ENCODE measurements around the gene RIPOR3.

Gene RIPOR3

DNA sequence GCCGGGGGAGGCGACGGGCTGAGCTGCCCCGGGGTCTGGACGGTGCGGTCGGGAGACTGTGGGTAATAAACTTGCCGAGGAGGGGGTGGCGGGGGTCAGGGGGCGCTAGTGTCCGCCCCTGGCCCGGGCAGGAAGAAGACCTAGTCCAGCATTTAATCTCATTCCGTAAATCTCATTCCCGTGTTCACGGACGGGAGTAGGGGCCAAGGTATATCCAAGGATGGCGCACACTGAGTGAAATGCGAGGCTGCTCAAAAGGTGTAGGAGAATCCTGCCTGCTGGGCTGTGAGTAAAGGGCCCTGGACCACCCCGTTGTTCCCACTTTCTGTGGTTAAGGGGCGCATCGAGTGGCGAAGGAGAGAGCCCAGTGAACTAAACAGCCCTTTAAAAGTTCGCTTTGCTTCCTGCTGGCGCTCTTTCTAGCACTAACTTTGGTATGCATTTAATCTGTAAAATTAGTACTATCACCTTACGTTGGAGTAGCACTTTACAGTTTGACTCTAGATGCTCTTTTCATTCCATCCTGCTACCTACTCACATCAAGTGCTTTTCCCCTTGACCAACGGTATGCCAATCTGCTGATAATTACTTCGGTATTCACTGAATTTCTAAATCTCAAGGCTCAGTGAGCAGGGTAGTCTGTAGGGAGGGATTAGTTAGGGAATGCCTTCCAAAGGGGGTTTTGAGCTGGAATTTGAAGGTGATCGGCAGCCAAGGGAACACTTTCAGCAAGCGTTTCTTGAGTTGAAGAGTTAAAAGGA is 40.8 kb upstream of the RIPOR3 start:
- peaks cover 3% of the 10 kb centered on the region for H3K36me3 ChIP-seq
- H3K27ac ChIP-seq = peak overlapping the region; percentile 80
- H3K4me1 ChIP-seq (ENCODE audit: control insufficient read depth in 1 of 2, insufficient read depth in 1 of 2, low read depth in 1 of 2, low read length in 1 of 2) = peaks cover 40 to 48% of the 10 kb centered on the region in 2 experiments
- TF ChIP-seq, protein P1, sequence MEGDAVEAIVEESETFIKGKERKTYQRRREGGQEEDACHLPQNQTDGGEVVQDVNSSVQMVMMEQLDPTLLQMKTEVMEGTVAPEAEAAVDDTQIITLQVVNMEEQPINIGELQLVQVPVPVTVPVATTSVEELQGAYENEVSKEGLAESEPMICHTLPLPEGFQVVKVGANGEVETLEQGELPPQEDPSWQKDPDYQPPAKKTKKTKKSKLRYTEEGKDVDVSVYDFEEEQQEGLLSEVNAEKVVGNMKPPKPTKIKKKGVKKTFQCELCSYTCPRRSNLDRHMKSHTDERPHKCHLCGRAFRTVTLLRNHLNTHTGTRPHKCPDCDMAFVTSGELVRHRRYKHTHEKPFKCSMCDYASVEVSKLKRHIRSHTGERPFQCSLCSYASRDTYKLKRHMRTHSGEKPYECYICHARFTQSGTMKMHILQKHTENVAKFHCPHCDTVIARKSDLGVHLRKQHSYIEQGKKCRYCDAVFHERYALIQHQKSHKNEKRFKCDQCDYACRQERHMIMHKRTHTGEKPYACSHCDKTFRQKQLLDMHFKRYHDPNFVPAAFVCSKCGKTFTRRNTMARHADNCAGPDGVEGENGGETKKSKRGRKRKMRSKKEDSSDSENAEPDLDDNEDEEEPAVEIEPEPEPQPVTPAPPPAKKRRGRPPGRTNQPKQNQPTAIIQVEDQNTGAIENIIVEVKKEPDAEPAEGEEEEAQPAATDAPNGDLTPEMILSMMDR (IDR thresholded peaks at IDR 0.05) = no peak
- H3K27me3 ChIP-seq = no peaks in the 10 kb centered on the region
- peak overlapping the region; percentile 87 to 99 for H3K4me3 ChIP-seq (ENCODE audit: low read depth in 1 of 2, low read length in 1 of 2)
- H3K9me3 ChIP-seq = no peaks in the 10 kb centered on the region

- Histone ChIP-seq H3K27me3 (no peaks in the 10 kb centered on the region), H3K27ac (peak within 1 kb of the TSS; percentile 80), H3K4me1 (ENCODE audit: control insufficient read depth in 1 of 2, insufficient read depth in 1 of 2, low read depth in 1 of 2, low read length in 1 of 2) (peaks cover 41 to 52% of the 10 kb centered on the region in 2 experiments), H3K36me3 (peaks cover 3% of the 10 kb centered on the region), H3K9me3 (no peaks in the 10 kb centered on the region), H3K4me3 (ENCODE audit: low read depth in 1 of 2, low read length in 1 of 2) (peak within 1 kb of the TSS; percentile 87 to 99)
- TF ChIP-seq, protein P1 (IDR thresholded peaks at IDR 0.05) = peak; percentile 36
These were observed 40.0 kb upstream of the RIPOR3 start, which contains the start of gene PARD6B for GRCh38 chr20:50731055-50731929. Gene PARD6B, plus strand, starts transcription at chr20:50731580. Its CDS starts 207 bp downstream, at chr20:50731787.

- TF ChIP-seq, protein P1 (IDR thresholded peaks at IDR 0.05) = no peak
- H3K4me1 ChIP-seq (ENCODE audit: control insufficient read depth in 1 of 2, insufficient read depth in 1 of 2, low read depth in 1 of 2, low read length in 1 of 2) = peaks cover 41 to 52% of the 10 kb centered on the region in 2 experiments
- H3K9me3 ChIP-seq = no peaks in the 10 kb centered on the region
- H3K4me3 ChIP-seq (ENCODE audit: low read depth in 1 of 2, low read length in 1 of 2) = peak overlapping the region; percentile 87 to 99
- H3K27me3 ChIP-seq = no peaks in the 10 kb centered on the region
- peaks cover 3% of the 10 kb centered on the region for H3K36me3 ChIP-seq
- peak overlapping the region; percentile 80 for H3K27ac ChIP-seq
These were observed 39.4 kb upstream of the RIPOR3 start for GRCh38 chr20:50730765-50731054.

- peaks cover 3% of the 10 kb centered on the region for H3K36me3 ChIP-seq
- peak overlapping the region; percentile 87 to 99 for H3K4me3 ChIP-seq (ENCODE audit: low read depth in 1 of 2, low read length in 1 of 2)
- H3K4me1 ChIP-seq (ENCODE audit: control insufficient read depth in 1 of 2, insufficient read depth in 1 of 2, low read depth in 1 of 2, low read length in 1 of 2) = peaks cover 41 to 52% of the 10 kb centered on the region in 2 experiments
- H3K27ac ChIP-seq = peak overlapping the region; percentile 80
- H3K9me3 ChIP-seq = no peaks in the 10 kb centered on the region
- TF ChIP-seq, protein P1 (IDR thresholded peaks at IDR 0.05) = no peak
- H3K27me3 ChIP-seq = no peaks in the 10 kb centered on the region
These were observed 38.8 kb upstream of the RIPOR3 start for GRCh38 chr20:50729901-50730764.
